Fibroblast of villous mesenchyme (primary cell): ENCODE data around the gene DHRSX. TPM values are rescaled to one million over a fixed set of nuclear protein-coding genes. Genes with fewer than 3 reads are reported as not detected.

ENCODE experiments used
- DNase-seq: peaks from one replicate; pipeline ENCODE4 v3.0.0-alpha.2; 2010; ENCODE audit warnings: low read depth
- H3K4me3 ChIP-seq: 2 replicates; pipeline ENCODE4 v1.5.1; 2011; ENCODE audit warnings: low read depth, mild to moderate bottlenecking, low read length
- CTCF ChIP-seq: IDR thresholded peaks from 2 replicates; pipeline ENCODE4 v1.5.1; 2012; ENCODE audit warnings: low read depth, mild to moderate bottlenecking, low read length; ENCODE audit not compliant: insufficient read depth
- total RNA-seq: library from RNA; depleted of rRNA; stranded (reverse); fragments of >200 nt; gene quantifications from 2 replicates; pipeline ENCODE4 v1.2.3, GENCODE V29; 2012

Gene DHRSX
- total RNA-seq, 1 donor: 24.6 TPM

GRCh38 chrX:2311501-2311900 lies 189.3 kb downstream of the DHRSX start:
- DNase-seq: no peak
- no peak for TF ChIP-seq CTCF
- H3K4me3 ChIP-seq: no peak overlapping the region

GRCh38 chrX:2301901-2302300 lies 198.9 kb downstream of the DHRSX start:
- no peak for DNase-seq
- no peak overlapping the region for H3K4me3 ChIP-seq
- TF ChIP-seq CTCF: no peak

- no peak for TF ChIP-seq CTCF
- no peak overlapping the region for H3K4me3 ChIP-seq
- DNase-seq: no peak
These were observed 200.9 kb downstream of the DHRSX start for GRCh38 chrX:2299871-2300270.

- no peak for TF ChIP-seq CTCF
These were observed 214.0 kb downstream of the DHRSX start for GRCh38 chrX:2286731-2287130.

GRCh38 chrX:2284601-2285000 lies 216.2 kb downstream of the DHRSX start:
- no peak for DNase-seq
- TF ChIP-seq CTCF: no peak
- H3K4me3 ChIP-seq: no peak overlapping the region

More at GRCh38 chrX:2286731-2287130, 214.0 kb downstream of the DHRSX start:
- no peak for DNase-seq
- no peak overlapping the region for H3K4me3 ChIP-seq

GRCh38 chrX:2284133-2284532 lies 216.6 kb downstream of the DHRSX start:
- no peak overlapping the region for H3K4me3 ChIP-seq
- DNase-seq: no peak
- no peak for TF ChIP-seq CTCF

GRCh38 chrX:2283111-2283859 lies 217.5 kb downstream of the DHRSX start:
- TF ChIP-seq CTCF: no peak
- no peak overlapping the region for H3K4me3 ChIP-seq
- no peak for DNase-seq
